Measurements from ENCODE around the gene VPS9D1. TPM values are rescaled to one million over a fixed set of nuclear protein-coding genes. Genes with fewer than 3 reads are reported as not detected.
A peak's percentile ranks its signal among the peaks of the same experiment; 100 is the strongest.

The VPS9D1 gene
- total RNA-seq, 1 experiment from 2014 or later, result 4.2 TPM

GRCh38 chr16:89761304-89761922 is 40.7 kb upstream of the VPS9D1 start (continued):
- TF ChIP-seq MAX (CRISPR knock-in tag; IDR thresholded peaks at IDR 0.05), result no peak
- no peak for TF ChIP-seq E2F5 (CRISPR knock-in tag; IDR thresholded peaks at IDR 0.05)
- TF ChIP-seq USF1 (CRISPR knock-in tag; IDR thresholded peaks at IDR 0.05), result no peak
- no peak for TF ChIP-seq ZNF532 (CRISPR knock-in tag; IDR thresholded peaks at IDR 0.05; ENCODE audit: borderline replicate concordance)
- no peak for TF ChIP-seq FOXP1 (CRISPR knock-in tag; IDR thresholded peaks at IDR 0.05; ENCODE audit: borderline replicate concordance)

- no peak overlapping the region for H3K4me3 Mint-ChIP-seq
- H3K27me3 Mint-ChIP-seq (ENCODE audit: low read depth), result no peaks in the 10 kb centered on the region
- peaks cover 79% of the 10 kb centered on the region for H3K36me3 Mint-ChIP-seq
- no peaks in the 10 kb centered on the region for H3K9me3 Mint-ChIP-seq
- POLR2A ChIA-PET, result interaction anchor here (0.6 kb wide), 1 partner anchor 37 kb away, joined by 6 read pairs; no protein-coding TSS in a partner anchor
- no peak overlapping the region for H3K27ac Mint-ChIP-seq
- H3K4me1 Mint-ChIP-seq, result no peaks in the 10 kb centered on the region
- TF ChIP-seq SOX15 (CRISPR knock-in tag; IDR thresholded peaks at IDR 0.05) (no peak), TEAD1 (CRISPR knock-in tag; IDR thresholded peaks at IDR 0.05) (no peak), FOXP4 (CRISPR knock-in tag; IDR thresholded peaks at IDR 0.05) (no peak), GRHL2 (CRISPR knock-in tag; IDR thresholded peaks at IDR 0.05; ENCODE audit: insufficient replicate concordance, severe bottlenecking) (no peak), TP53 (CRISPR knock-in tag; IDR thresholded peaks at IDR 0.05) (no peak), PREB (CRISPR knock-in tag; IDR thresholded peaks at IDR 0.05; ENCODE audit: borderline replicate concordance) (no peak), IRF2 (CRISPR knock-in tag; IDR thresholded peaks at IDR 0.05; ENCODE audit: borderline replicate concordance, low read depth) (no peak), E2F5 (CRISPR knock-in tag; IDR thresholded peaks at IDR 0.05) (no peak)
- DNase-seq (ENCODE audit: low spot score) (no peak), ATAC-seq (peak; percentile 77)
- CTCF ChIA-PET, result no interaction called here
These were observed 39.1 kb upstream of the VPS9D1 start for GRCh38 chr16:89759746-89760340.

Measured in WTC11 (cell line).